Measurements from ENCODE around the gene SLC9C2. TPM values are rescaled to one million over a fixed set of nuclear protein-coding genes. Genes with fewer than 3 reads are reported as not detected.
A peak's percentile ranks its signal among the peaks of the same experiment; 100 is the strongest.

The SLC9C2 gene
- polyA plus RNA-seq, 1 of the 3 experiments (the other 2 are of a cell fraction): not detected

GRCh38 chr1:173507205-173507846 lies 95.5 kb downstream of the SLC9C2 start:
- Histone ChIP-seq H2AFZ (ENCODE audit: low read depth) (no peak overlapping the region), H3K9ac (no peak overlapping the region)
- CTCF ChIA-PET: interaction anchor here (0.8 kb wide), 1 partner anchor 28 kb away, joined by 3 read pairs; no protein-coding TSS in a partner anchor

GRCh38 chr1:173506437-173506836 lies 96.4 kb downstream of the SLC9C2 start:
- Histone ChIP-seq H3K4me1 (ENCODE audit: control insufficient read depth in 1 of 2, insufficient read depth in 2 of 2, low read depth in 1 of 2, low read length in 1 of 2) (peaks cover 0 to 6% of the 10 kb centered on the region in 2 experiments; a peak in 1 of 4 replicates), H3K9me2 (no peaks in the 10 kb centered on the region), H4K20me1 (ENCODE audit: insufficient read depth) (no peaks in the 10 kb centered on the region), H3K36me3 (replicated peaks in 1 of 2; ENCODE audit: control insufficient read depth in 1 of 2, insufficient read depth in 2 of 2, low read length in 1 of 2) (no peaks in the 10 kb centered on the region), H2AFZ (ENCODE audit: low read depth) (no peak overlapping the region), H3K4me2 (no peak overlapping the region), H3K9ac (no peak overlapping the region), H3K9me3 (no peaks in the 10 kb centered on the region), H3K27me3 (ENCODE audit: insufficient read depth) (no peaks in the 10 kb centered on the region), H3F3A (replicated peaks; ENCODE audit: insufficient read depth) (peaks cover 4% of the 10 kb centered on the region), H3K4me3 (ENCODE audit: low read depth in 2 of 2, low read length in 1 of 2) (no peak overlapping the region), H3K27ac (ENCODE audit: low read depth in 2 of 2, low read length in 1 of 2) (no peak overlapping the region), H3K79me2 (ENCODE audit: insufficient read depth) (no peaks in the 10 kb centered on the region)
- DNase-seq: no peak
- ChIA-PET POLR2A (no interaction called here), CTCF (no interaction called here)
- WGBS (ENCODE audit: low lambda C conversion rate): 81% methylated on average over 6 of the region's 6 CpGs
- TF ChIP-seq, protein P1, sequence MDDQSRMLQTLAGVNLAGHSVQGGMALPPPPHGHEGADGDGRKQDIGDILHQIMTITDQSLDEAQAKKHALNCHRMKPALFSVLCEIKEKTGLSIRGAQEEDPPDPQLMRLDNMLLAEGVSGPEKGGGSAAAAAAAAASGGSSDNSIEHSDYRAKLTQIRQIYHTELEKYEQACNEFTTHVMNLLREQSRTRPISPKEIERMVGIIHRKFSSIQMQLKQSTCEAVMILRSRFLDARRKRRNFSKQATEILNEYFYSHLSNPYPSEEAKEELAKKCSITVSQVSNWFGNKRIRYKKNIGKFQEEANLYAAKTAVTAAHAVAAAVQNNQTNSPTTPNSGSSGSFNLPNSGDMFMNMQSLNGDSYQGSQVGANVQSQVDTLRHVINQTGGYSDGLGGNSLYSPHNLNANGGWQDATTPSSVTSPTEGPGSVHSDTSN (IDR thresholded peaks at IDR 0.05): no peak
- TF ChIP-seq SMC3 (IDR thresholded peaks at IDR 0.05; ENCODE audit: low read depth, low read length): no peak
- no peak for TF ChIP-seq GATA2 (CRISPR knock-in tag; IDR thresholded peaks at IDR 0.05)
- TF ChIP-seq, protein P2, sequence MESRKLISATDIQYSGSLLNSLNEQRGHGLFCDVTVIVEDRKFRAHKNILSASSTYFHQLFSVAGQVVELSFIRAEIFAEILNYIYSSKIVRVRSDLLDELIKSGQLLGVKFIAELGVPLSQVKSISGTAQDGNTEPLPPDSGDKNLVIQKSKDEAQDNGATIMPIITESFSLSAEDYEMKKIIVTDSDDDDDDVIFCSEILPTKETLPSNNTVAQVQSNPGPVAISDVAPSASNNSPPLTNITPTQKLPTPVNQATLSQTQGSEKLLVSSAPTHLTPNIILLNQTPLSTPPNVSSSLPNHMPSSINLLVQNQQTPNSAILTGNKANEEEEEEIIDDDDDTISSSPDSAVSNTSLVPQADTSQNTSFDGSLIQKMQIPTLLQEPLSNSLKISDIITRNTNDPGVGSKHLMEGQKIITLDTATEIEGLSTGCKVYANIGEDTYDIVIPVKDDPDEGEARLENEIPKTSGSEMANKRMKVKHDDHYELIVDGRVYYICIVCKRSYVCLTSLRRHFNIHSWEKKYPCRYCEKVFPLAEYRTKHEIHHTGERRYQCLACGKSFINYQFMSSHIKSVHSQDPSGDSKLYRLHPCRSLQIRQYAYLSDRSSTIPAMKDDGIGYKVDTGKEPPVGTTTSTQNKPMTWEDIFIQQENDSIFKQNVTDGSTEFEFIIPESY (IDR thresholded peaks at IDR 0.05; ENCODE audit: borderline replicate concordance, low read depth): no peak
- no peak for TF ChIP-seq FOSL2 (IDR thresholded peaks at IDR 0.05; ENCODE audit: borderline replicate concordance, low read depth)
- TF ChIP-seq USF1 (IDR thresholded peaks at IDR 0.05; ENCODE audit: borderline replicate concordance, low read depth): no peak
- TF ChIP-seq RAD21 (IDR thresholded peaks at IDR 0.05; ENCODE audit: low read length): no peak
- no peak for TF ChIP-seq TAF1 (IDR thresholded peaks at IDR 0.05; ENCODE audit: borderline replicate concordance, low read depth, low read length)
- TF ChIP-seq RFX5 (IDR thresholded peaks at IDR 0.05; ENCODE audit: low read length): no peak
- TF ChIP-seq CHD2 (IDR thresholded peaks at IDR 0.05; ENCODE audit: low read length, partially characterized antibody): no peak
- no peak for TF ChIP-seq FOXJ3 (CRISPR knock-in tag; IDR thresholded peaks at IDR 0.05)
- no peak for TF ChIP-seq TEAD4 (IDR thresholded peaks at IDR 0.05; ENCODE audit: borderline replicate concordance, insufficient read depth)
- TF ChIP-seq EP300 (IDR thresholded peaks at IDR 0.05; ENCODE audit: borderline replicate concordance in 1 of 2, low read depth in 1 of 2, low read length in 1 of 2): no peak
- no peak for TF ChIP-seq MAX (IDR thresholded peaks at IDR 0.05; ENCODE audit: low read depth)
- TF ChIP-seq POLR2AphosphoS5 (IDR thresholded peaks at IDR 0.05; ENCODE audit: low read depth, low read length): no peak
- TF ChIP-seq NFIC (IDR thresholded peaks at IDR 0.05; ENCODE audit: borderline replicate concordance): no peak
- TF ChIP-seq RXRA (IDR thresholded peaks at IDR 0.05; ENCODE audit: borderline replicate concordance, low read depth): no peak

More at GRCh38 chr1:173507205-173507846, 95.5 kb downstream of the SLC9C2 start:
- H3K79me2 ChIP-seq (ENCODE audit: insufficient read depth): no peaks in the 10 kb centered on the region
- H3K4me3 ChIP-seq (ENCODE audit: low read depth in 2 of 2, low read length in 1 of 2): no peak overlapping the region
- no peaks in the 10 kb centered on the region for H3K9me2 ChIP-seq
- peaks cover 4% of the 10 kb centered on the region for H3F3A ChIP-seq (replicated peaks; ENCODE audit: insufficient read depth)
- TF ChIP-seq, protein P2 (IDR thresholded peaks at IDR 0.05; ENCODE audit: borderline replicate concordance, low read depth): no peak
- peak; percentile 5; the same call in 1 of the 2 replicates for TF ChIP-seq FOSL2 (IDR thresholded peaks at IDR 0.05; ENCODE audit: borderline replicate concordance, low read depth)
- H3K27ac ChIP-seq (ENCODE audit: low read depth in 2 of 2, low read length in 1 of 2): 0 out of 4 replicates have a peak overlapping the region, but pooled peaks of 1 of the 2 experiments have one; percentile 9
- peaks cover 0 to 6% of the 10 kb centered on the region in 2 experiments; a peak in 1 of 4 replicates for H3K4me1 ChIP-seq (ENCODE audit: control insufficient read depth in 1 of 2, insufficient read depth in 2 of 2, low read depth in 1 of 2, low read length in 1 of 2)
- no peak overlapping the region for H3K4me2 ChIP-seq
- no peaks in the 10 kb centered on the region for H3K36me3 ChIP-seq (replicated peaks in 1 of 2; ENCODE audit: control insufficient read depth in 1 of 2, insufficient read depth in 2 of 2, low read length in 1 of 2)
- H3K27me3 ChIP-seq (ENCODE audit: insufficient read depth): no peaks in the 10 kb centered on the region
- 65% methylated on average over 3 of the region's 3 CpGs for WGBS (ENCODE audit: low lambda C conversion rate)
- POLR2A ChIA-PET: no interaction called here
- H3K9me3 ChIP-seq: no peaks in the 10 kb centered on the region
- DNase-seq: no peak
- no peaks in the 10 kb centered on the region for H4K20me1 ChIP-seq (ENCODE audit: insufficient read depth)

Data from SK-N-SH (cell line).